ENCODE measurements around the gene MBOAT1. TPM values are rescaled to one million over a fixed set of nuclear protein-coding genes. Genes with fewer than 3 reads are reported as not detected.
A peak's percentile ranks its signal among the peaks of the same experiment; 100 is the strongest.

MBOAT1 gene
- total RNA-seq, 2 experiments from 2014 or later, result 13.3 to 16.1 TPM

DNA sequence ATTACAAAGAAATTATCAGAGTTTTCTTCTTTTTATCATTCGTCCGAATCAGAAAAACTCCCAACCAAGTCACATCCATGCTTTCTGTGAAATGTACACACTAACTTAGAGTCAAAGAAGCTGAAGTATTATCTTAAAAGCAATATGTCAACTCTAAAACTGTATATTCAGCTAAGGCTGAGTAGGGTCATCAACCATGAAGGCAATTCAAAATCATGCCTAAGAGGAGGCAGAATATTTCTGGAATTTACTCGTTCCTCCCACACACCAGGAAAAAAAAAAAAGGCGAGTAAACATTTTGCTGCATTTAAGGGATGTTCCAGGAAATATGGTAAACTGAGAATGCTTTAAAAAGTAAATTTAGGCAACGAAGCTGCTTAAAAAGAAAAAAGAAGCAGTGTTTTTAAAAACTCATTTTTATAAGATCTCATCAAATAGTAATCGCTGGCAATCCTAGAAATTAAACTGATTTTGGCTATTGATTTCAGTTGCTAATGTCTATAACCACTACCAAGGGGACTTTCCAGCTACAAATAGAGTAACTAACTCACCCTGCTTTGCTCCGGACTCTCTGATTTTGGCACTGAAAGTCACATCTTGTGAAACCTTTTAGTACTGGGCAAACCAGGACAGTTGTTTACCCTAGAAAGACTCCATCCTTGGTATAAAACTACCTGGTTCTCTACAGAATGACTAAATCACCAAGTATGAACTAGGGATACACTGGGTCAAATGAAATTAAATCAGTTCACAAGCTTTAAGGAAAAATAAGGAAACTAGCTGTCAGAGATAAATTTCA, 82.8 kb downstream of the MBOAT1 start:
- intact Hi-C loops (cut with DNase I, micrococcal nuclease), result loop anchor here (5.0 kb wide), 2 partner anchors 83 to 1532 kb away; partner anchors contain the start of gene MBOAT1 (in 1 of the 2)
- Mint-ChIP-seq H3K27me3 (no peaks in the 10 kb centered on the region), H3K36me3 (ENCODE audit: low read depth) (peaks cover 19% of the 10 kb centered on the region), H3K4me3 (no peak overlapping the region), H3K27ac (no peak overlapping the region), H3K9me3 (ENCODE audit: low read depth) (no peaks in the 10 kb centered on the region), H3K4me1 (no peaks in the 10 kb centered on the region)
- DNase-seq (no peak), ATAC-seq (no peak)
- POLR2A ChIA-PET, result no interaction called here
- CTCF ChIA-PET, result interaction anchor here (0.7 to 1.5 kb wide), 6 partner anchors 8 to 150 kb away, joined by 3 to 4 read pairs (median 3); no protein-coding TSS in a partner anchor

DNA sequence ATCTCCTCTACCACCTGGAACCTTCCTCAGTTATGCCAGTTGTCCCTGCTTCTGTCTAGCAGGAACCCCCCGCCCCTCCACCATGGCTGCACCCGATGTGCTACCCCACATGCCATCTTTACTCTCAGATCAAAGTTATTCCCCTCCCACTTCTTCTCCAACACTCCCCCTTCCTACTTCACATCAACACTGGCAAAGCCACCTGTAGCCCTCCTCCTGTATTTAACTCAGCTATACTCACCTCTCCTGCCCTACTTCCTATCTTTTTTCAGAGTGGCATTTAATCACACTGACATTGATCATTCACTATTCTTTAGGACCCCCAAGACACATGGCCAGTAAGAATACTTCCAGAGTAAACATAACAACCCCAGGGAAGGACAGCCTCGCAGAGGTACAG, 84.3 kb downstream of the MBOAT1 start:
- ChIA-PET CTCF (interaction anchor here (0.6 to 2.3 kb wide), 4 partner anchors 13 to 1519 kb away, joined by 3 to 10 read pairs (median 4); no protein-coding TSS in a partner anchor), POLR2A (no interaction called here)
- ATAC-seq, result no peak
- Mint-ChIP-seq H3K27me3 (no peaks in the 10 kb centered on the region), H3K27ac (no peak overlapping the region), H3K36me3 (ENCODE audit: low read depth) (peaks cover 22% of the 10 kb centered on the region), H3K4me1 (no peaks in the 10 kb centered on the region), H3K9me3 (ENCODE audit: low read depth) (no peaks in the 10 kb centered on the region), H3K4me3 (no peak overlapping the region)
- DNase-seq, result no peak
- intact Hi-C loops (cut with DNase I, micrococcal nuclease), result loop anchor here (5.0 kb wide), 2 partner anchors 84 to 1531 kb away; partner anchors contain the start of gene MBOAT1 (in 1 of the 2)

DNA sequence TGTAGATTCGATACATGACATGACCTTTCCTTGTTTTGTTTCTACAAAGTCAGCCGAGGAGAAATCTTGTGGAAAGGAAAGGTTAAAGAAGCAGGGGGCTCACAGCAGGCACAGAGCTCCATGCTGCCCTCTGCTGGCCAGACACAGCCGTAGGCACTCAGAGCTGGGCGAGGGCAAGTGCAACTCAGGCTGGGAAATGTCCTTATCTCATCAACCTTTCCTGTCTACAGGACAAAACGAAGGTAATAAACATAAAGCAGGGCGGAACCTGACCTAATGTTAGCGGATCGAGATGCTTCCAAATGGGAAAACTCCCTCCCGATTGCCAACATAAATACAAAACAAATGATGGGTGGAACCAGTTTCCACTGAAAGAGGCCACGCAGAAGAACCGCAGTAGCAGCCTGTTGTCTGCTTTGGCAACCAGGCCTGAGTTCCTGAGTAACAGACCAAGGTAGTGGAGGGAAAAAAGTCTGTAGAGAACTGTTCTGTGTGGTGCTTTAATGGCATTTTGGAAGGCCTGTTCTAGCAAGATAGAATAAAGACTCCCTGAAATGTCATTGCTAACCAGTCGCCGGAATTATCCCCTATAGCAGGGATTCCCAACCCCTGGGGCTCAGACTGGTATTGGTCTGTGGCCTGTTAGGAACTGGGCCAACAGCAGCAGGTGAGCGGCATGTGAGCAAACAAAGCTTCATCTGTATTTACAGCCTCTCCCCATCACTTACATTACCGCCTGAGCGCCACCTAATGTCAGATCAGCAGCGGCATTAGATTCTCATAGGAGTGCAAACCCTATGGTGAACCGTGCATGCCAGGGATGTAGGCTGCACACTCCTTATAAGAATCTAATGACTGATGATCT, 85.2 kb downstream of the MBOAT1 start:
- DNase-seq (peak; percentile 82), ATAC-seq (peak; percentile 74)
- intact Hi-C loops (cut with DNase I, micrococcal nuclease), result loop anchor here (1.0 to 5.0 kb wide), 3 partner anchors 85 to 1530 kb away; partner anchors contain the start of gene MBOAT1 (in 2 of the 2)
- H3K27me3 Mint-ChIP-seq, result no peaks in the 10 kb centered on the region
- no peaks in the 10 kb centered on the region for H3K4me1 Mint-ChIP-seq
- H3K27ac Mint-ChIP-seq, result no peak overlapping the region
- no peaks in the 10 kb centered on the region for H3K9me3 Mint-ChIP-seq (ENCODE audit: low read depth)
- no peak overlapping the region for H3K4me3 Mint-ChIP-seq
- CTCF ChIA-PET, result interaction anchor here (0.5 to 4.3 kb wide), 34 partner anchors 8 to 396 kb away, joined by 3 to 29 read pairs (median 4); no protein-coding TSS in a partner anchor
- POLR2A ChIA-PET, result no interaction called here
- peaks cover 20% of the 10 kb centered on the region for H3K36me3 Mint-ChIP-seq (ENCODE audit: low read depth)

DNA sequence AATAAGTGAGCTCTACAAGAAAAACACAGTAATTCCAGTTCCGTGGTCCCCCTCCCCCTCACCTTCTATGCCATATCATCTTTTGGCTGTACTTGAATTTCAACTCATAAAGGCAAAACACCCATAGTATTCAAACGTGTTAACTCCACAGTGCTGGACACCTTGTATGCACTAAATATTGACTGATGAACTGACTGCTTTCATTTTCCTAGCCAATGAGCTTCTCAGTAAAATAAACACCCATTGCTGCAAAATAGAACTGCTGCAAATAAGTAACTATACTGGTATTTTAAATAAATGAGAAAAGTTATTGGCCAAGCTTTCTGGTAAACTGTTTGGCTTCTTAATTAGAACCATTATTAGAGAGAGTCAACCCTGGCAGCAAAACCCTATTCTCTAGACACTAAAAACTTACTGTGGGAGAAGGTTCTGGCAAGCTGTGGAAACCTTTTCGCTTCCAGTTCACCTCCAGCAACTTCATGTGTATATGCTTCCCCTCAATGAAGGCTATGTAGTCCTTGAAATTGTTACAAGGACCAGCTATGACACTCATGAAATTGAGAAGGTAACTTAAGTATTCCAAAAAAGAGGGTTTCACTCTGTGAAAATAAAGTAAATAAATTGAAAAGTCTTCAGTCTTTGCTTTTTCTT, 86.0 kb downstream of the MBOAT1 start:
- no peaks in the 10 kb centered on the region for H3K27me3 Mint-ChIP-seq
- no peak overlapping the region for H3K27ac Mint-ChIP-seq
- no peaks in the 10 kb centered on the region for H3K4me1 Mint-ChIP-seq
- intact Hi-C loops (cut with DNase I, micrococcal nuclease), result loop anchor here (1.0 to 5.0 kb wide), 3 partner anchors 86 to 1529 kb away; partner anchors contain the start of gene MBOAT1 (in 2 of the 2)
- ChIA-PET CTCF (interaction anchor here (0.5 to 4.3 kb wide), 31 partner anchors 8 to 397 kb away, joined by 3 to 29 read pairs (median 4); no protein-coding TSS in a partner anchor), POLR2A (no interaction called here)
- peaks cover 23% of the 10 kb centered on the region for H3K36me3 Mint-ChIP-seq (ENCODE audit: low read depth)
- no peaks in the 10 kb centered on the region for H3K9me3 Mint-ChIP-seq (ENCODE audit: low read depth)
- DNase-seq (no peak), ATAC-seq (no peak)
- no peak overlapping the region for H3K4me3 Mint-ChIP-seq

DNA sequence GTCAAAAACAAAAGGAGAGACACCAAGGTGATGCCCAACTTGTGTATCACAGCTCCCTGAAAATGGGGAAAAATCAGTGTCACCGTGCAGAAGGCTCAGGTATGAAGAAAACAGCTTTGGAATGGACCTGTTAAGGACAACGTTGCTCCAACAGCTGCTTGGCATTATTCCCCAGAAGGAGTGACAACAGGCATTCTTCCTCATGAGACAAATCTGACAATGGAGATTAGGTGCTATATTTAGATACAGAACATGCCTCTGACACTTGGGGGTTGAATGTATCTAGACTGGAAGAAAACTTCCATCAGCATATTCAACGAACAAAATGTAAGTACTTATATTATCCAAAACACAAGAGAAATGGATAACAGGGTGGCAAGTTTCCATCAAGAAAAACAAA, 87.7 kb downstream of the MBOAT1 start:
- no peak overlapping the region for H3K4me3 Mint-ChIP-seq
- peaks cover 26% of the 10 kb centered on the region for H3K36me3 Mint-ChIP-seq (ENCODE audit: low read depth)
- no peaks in the 10 kb centered on the region for H3K4me1 Mint-ChIP-seq
- POLR2A ChIA-PET, result interaction anchor here (0.6 kb wide), 1 partner anchor 410 kb away, joined by 5 read pairs; the partner anchor contains the start of gene CDKAL1
- H3K27me3 Mint-ChIP-seq, result no peaks in the 10 kb centered on the region
- H3K9me3 Mint-ChIP-seq (ENCODE audit: low read depth), result no peaks in the 10 kb centered on the region
- intact Hi-C loops (cut with DNase I, micrococcal nuclease), result no loop called here
- H3K27ac Mint-ChIP-seq, result no peak overlapping the region
- DNase-seq (no peak), ATAC-seq (no peak)
- CTCF ChIA-PET, result interaction anchor here (1.4 to 4.3 kb wide), 2 partner anchors 32 to 79 kb away, joined by 3 to 29 read pairs; no protein-coding TSS in a partner anchor

DNA sequence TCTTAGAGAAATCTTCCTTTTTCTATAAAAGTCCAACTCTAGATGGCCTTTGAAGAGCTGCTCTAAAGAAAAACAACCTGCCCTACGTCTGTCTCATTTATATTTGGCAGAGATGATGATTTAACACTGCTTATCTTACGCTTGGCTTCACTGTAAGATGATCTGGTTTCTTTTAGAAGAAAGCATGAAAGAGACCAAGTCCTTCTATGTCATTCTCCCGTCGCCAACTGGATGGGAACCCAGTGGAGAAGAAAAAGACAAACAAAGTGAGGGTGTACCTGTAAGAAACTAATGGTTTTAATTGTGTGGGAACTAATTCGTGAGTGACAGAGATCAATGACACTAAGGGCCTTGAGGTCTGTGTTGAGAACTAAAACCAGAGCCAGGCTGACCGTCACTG, 92.8 kb downstream of the MBOAT1 start:
- H3K27ac Mint-ChIP-seq, result no peak overlapping the region
- H3K4me1 Mint-ChIP-seq, result peaks cover 4% of the 10 kb centered on the region
- H3K9me3 Mint-ChIP-seq (ENCODE audit: low read depth), result no peaks in the 10 kb centered on the region
- POLR2A ChIA-PET, result no interaction called here
- intact Hi-C loops (cut with DNase I, micrococcal nuclease), result no loop called here
- ATAC-seq, result no peak
- no peaks in the 10 kb centered on the region for H3K27me3 Mint-ChIP-seq
- H3K4me3 Mint-ChIP-seq, result no peak overlapping the region
- peaks cover 20% of the 10 kb centered on the region for H3K36me3 Mint-ChIP-seq (ENCODE audit: low read depth)
- CTCF ChIA-PET, result no interaction called here
- no peak for DNase-seq

DNA sequence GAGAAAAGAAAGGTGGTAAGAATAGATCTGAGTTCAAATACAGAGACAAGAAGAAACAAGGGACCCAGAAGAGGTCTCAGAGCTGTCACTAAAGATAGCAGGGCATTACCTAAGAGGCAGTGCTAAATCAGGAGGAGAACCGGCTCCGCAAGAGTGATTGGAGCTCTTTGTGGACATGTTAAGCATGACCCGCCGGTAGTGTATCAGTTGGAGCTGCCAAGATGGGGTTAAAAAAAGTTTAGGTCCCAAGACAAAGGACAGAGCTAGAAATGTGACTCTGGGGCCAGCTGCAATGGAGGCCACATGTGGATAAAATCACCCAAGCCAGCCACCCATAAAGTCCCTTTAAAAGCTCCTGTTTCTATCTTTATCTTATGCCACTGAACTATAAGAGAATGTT, 93.4 kb downstream of the MBOAT1 start:
- ChIA-PET POLR2A (no interaction called here), CTCF (interaction anchor here (1.3 kb wide), 1 partner anchor 8 kb away, joined by 6 read pairs; no protein-coding TSS in a partner anchor)
- Mint-ChIP-seq H3K27ac (no peak overlapping the region), H3K4me3 (no peak overlapping the region), H3K4me1 (peaks cover 4% of the 10 kb centered on the region), H3K27me3 (no peaks in the 10 kb centered on the region), H3K36me3 (ENCODE audit: low read depth) (peaks cover 18% of the 10 kb centered on the region), H3K9me3 (ENCODE audit: low read depth) (no peaks in the 10 kb centered on the region)
- intact Hi-C loops (cut with DNase I, micrococcal nuclease), result no loop called here
- ATAC-seq (no peak), DNase-seq (no peak)

DNA sequence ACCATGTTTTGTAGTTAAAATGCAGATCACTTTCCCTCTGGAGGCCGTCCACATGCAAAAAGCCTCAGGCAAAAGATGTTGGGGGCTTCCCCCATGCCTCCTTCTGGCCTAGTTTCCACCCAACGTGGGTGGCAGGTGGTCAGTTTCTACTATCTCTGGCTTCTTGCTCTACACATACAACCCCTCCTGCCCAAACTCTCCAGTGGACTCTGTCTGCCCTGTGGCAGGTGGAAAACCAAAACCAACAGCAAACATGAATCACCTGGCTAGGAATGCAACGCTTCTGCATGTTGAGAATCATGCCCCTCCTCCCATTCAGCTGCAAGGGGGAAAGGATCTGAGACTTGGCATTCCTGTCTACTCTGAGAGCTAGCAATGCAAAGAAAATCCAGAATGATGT, 94.8 kb downstream of the MBOAT1 start:
- Mint-ChIP-seq H3K27me3 (no peaks in the 10 kb centered on the region), H3K4me3 (no peak overlapping the region), H3K9me3 (ENCODE audit: low read depth) (no peaks in the 10 kb centered on the region), H3K27ac (no peak overlapping the region), H3K36me3 (ENCODE audit: low read depth) (peaks cover 16% of the 10 kb centered on the region), H3K4me1 (peaks cover 4% of the 10 kb centered on the region)
- ChIA-PET POLR2A (no interaction called here), CTCF (interaction anchor here (2.7 kb wide), 1 partner anchor 9 kb away, joined by 18 read pairs; no protein-coding TSS in a partner anchor)
- intact Hi-C loops (cut with DNase I, micrococcal nuclease), result no loop called here
- DNase-seq (no peak), ATAC-seq (no peak)

DNA sequence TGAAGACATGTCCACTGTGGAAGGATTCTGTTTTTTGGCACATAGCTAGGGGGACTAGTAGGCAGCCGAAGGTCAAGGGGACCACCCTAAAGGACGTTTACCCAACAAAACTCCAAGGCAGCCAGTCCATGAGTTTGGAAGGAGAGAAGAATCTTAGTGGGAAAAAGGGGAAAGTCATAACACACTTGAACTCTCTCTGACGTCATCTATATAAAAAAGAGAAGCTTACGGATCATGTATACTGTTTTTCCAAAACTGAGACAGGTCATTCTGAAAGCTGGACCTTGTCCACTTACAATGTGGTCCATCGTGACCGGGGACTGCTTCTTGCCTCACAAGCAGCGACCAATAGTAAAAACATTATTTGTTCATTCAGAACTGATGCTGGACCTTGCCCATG, 95.5 kb downstream of the MBOAT1 start:
- H3K4me3 Mint-ChIP-seq, result no peak overlapping the region
- ChIA-PET CTCF (interaction anchor here (2.7 kb wide), 1 partner anchor 10 kb away, joined by 18 read pairs; no protein-coding TSS in a partner anchor), POLR2A (no interaction called here)
- no peak overlapping the region for H3K27ac Mint-ChIP-seq
- H3K9me3 Mint-ChIP-seq (ENCODE audit: low read depth), result no peaks in the 10 kb centered on the region
- no peaks in the 10 kb centered on the region for H3K27me3 Mint-ChIP-seq
- intact Hi-C loops (cut with DNase I, micrococcal nuclease), result no loop called here
- peaks cover 16% of the 10 kb centered on the region for H3K36me3 Mint-ChIP-seq (ENCODE audit: low read depth)
- ATAC-seq (no peak), DNase-seq (no peak)
- peaks cover 4% of the 10 kb centered on the region for H3K4me1 Mint-ChIP-seq

DNA sequence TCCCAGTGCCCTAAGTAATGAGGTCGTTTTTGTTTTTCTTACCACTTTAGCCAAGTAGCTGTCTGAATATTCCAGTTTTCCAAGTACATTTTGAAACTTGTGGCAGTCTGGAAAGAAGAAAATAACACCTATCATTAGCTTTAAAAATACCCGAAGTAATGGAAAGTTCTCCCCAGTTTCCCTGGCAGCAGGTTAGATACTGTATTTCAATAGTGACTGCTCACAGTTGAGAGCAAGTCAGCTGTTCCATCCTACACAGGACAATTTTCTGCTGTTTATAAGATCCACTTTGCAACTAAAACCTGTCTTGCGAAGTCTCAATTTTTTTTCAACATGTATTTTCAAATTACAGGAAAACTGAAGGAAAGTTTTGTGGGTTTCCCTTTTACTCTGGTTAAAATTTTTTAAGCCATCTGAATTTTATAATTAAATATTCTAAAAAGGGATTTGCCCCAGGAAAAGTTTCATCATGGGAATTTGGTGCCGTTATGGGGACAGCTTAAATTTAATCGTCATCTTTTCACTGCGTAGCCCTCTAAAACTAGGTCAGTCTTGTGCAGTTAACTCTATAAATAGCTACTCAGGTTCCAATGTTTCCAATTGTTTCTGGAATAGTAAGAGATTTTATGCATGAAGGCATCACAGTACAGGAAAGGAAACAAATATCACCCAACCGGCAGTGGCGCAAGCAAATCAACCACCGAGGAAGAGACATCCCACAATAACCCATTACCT, 96.9 kb downstream of the MBOAT1 start:
- no peaks in the 10 kb centered on the region for H3K9me3 Mint-ChIP-seq (ENCODE audit: low read depth)
- H3K27ac Mint-ChIP-seq, result no peak overlapping the region
- CTCF ChIA-PET, result interaction anchor here (0.6 to 2.7 kb wide), 2 partner anchors 11 to 73 kb away, joined by 3 to 18 read pairs; no protein-coding TSS in a partner anchor
- no peaks in the 10 kb centered on the region for H3K27me3 Mint-ChIP-seq
- H3K4me1 Mint-ChIP-seq, result peaks cover 4% of the 10 kb centered on the region
- H3K4me3 Mint-ChIP-seq, result no peak overlapping the region
- H3K36me3 Mint-ChIP-seq (ENCODE audit: low read depth), result peaks cover 13% of the 10 kb centered on the region
- ATAC-seq (no peak), DNase-seq (no peak)
- POLR2A ChIA-PET, result no interaction called here
- intact Hi-C loops (cut with DNase I, micrococcal nuclease), result no loop called here

Measured in activated CD4-positive, alpha-beta T cell treated with anti-CD3 and anti-CD28 coated beads for 36 hours (primary cell).